ENCODE data around the gene CCND2.

CCND2 gene

DNA sequence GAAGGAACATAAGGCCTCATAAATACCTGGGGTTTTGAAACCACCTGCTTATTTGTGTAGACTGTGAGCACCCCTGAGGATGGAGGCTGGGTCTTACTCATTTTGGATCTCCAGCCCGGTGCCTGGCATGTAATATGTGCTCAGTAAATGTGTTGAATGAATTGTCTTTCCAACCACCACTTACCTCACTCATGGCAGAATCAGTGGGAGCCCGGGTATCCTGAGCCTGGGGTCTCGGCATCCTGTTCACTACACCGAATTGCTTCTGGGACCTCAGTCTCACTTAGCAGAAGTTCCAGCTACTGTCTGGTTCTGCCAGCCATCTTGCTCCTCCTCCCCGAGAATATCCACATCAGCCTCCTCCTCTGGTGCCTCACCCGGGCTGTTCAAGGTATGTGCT, 43.0 kb upstream of the CCND2 start (continued):
- TF ChIP-seq ZBTB10 (tag by site-specific recombination; IDR thresholded peaks at IDR 0.05): no peak

DNA sequence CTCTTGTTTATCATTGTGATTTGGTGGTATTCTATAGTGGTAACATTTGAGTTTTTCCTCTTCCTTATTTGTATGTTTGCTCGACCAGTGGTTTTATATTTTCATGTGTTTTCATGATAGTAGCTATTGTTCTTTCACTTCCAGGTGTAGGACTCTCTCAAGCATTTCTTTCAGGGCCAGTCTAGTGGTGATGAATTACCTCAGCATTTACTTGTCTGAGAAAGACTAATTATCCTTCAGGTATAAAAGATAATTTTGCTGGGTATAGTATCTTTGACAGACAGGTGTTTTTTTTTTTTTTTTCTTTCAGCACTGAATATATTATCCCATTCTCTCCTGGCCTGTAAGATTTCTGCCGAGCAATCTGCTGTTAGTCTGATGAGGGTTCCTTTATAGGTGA, 35.0 kb upstream of the CCND2 start:
- no peak for TF ChIP-seq PRDM2 (tag by site-specific recombination; IDR thresholded peaks at IDR 0.05; ENCODE audit: borderline replicate concordance)
- no peak for TF ChIP-seq YY2 (tag by site-specific recombination; IDR thresholded peaks at IDR 0.05)
- no peak for TF ChIP-seq ZNF248 (tag by site-specific recombination; IDR thresholded peaks at IDR 0.05)
- peak; percentile 58 for TF ChIP-seq SETDB1 (IDR thresholded peaks at IDR 0.05; ENCODE audit: insufficient read length, low read length)
- TF ChIP-seq REST (tag by site-specific recombination; IDR thresholded peaks at IDR 0.05): no peak
- CTCF ChIA-PET: interaction anchor here (0.9 kb wide), 1 partner anchor 10 kb away, joined by 3 read pairs; no protein-coding TSS in a partner anchor
- Histone ChIP-seq H3K27ac (ENCODE audit: extremely low read depth, low read depth, low read length) (no peak overlapping the region), H3K9me3 (ENCODE audit: control insufficient read depth, insufficient read depth, low read depth, low read length) (no peaks in the 10 kb centered on the region), H3K36me3 (ENCODE audit: control insufficient read depth in 2 of 2, insufficient read depth in 1 of 2, low read length in 2 of 2) (no peaks in the 10 kb centered on the region), H3K4me1 (ENCODE audit: control insufficient read depth, insufficient read depth, low read length) (no peaks in the 10 kb centered on the region), H3K4me3 (ENCODE audit: low read depth, low read length) (no peak overlapping the region)
- POLR2A ChIA-PET: interaction anchor here (0.7 kb wide), 1 partner anchor 73 kb away, joined by 6 read pairs; no protein-coding TSS in a partner anchor

DNA sequence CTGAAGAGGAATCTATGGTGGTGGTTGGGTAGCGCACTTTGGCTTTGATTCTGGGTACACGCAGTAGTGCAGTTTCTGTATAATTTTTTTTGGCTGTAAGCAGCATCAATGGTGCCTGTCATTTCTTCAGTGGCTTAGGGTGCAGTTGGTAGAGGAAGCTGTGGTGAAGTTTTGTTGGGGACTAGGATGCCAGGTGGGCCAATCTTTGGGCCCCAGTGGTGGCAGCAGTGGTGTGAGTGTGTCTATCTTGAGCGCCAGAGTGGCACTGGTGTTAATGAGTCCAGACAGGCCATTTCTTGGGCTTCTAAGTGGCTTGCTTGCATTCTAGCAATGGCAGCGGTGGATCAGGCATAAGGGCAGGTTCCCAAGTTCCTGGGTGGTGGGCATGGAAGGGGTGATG, 33.8 kb upstream of the CCND2 start:
- ChIA-PET CTCF (interaction anchor here (0.9 kb wide), 1 partner anchor 11 kb away, joined by 3 read pairs; no protein-coding TSS in a partner anchor), POLR2A (no interaction called here)
- Histone ChIP-seq H3K4me3 (ENCODE audit: low read depth, low read length) (no peak overlapping the region), H3K4me1 (ENCODE audit: control insufficient read depth, insufficient read depth, low read length) (no peaks in the 10 kb centered on the region), H3K27ac (ENCODE audit: extremely low read depth, low read depth, low read length) (no peak overlapping the region), H3K9me3 (ENCODE audit: control insufficient read depth, insufficient read depth, low read depth, low read length) (no peaks in the 10 kb centered on the region), H3K36me3 (ENCODE audit: control insufficient read depth in 2 of 2, insufficient read depth in 1 of 2, low read length in 2 of 2) (no peaks in the 10 kb centered on the region)
- TF ChIP-seq GFI1B (tag by site-specific recombination; IDR thresholded peaks at IDR 0.05) (no peak), ZNF26 (tag by site-specific recombination; IDR thresholded peaks at IDR 0.05) (no peak), BCL6B (tag by site-specific recombination; IDR thresholded peaks at IDR 0.05) (no peak), SP2 (tag by site-specific recombination; IDR thresholded peaks at IDR 0.05) (no peak), TSHZ1 (tag by site-specific recombination; IDR thresholded peaks at IDR 0.05; ENCODE audit: borderline replicate concordance) (no peak)
- TF ChIP-seq, protein P1, sequence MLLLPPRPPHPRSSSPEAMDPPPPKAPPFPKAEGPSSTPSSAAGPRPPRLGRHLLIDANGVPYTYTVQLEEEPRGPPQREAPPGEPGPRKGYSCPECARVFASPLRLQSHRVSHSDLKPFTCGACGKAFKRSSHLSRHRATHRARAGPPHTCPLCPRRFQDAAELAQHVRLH (tag by site-specific recombination; IDR thresholded peaks at IDR 0.05): no peak

All from HEK293 (cell line).